OCI-LY3 (cell line): ENCODE results near the gene SIK2.

Experiments used
- CTCF ChIP-seq: fragments of 200-600, 300-600 bp; sonication (generic); IDR thresholded peaks from 2 replicates; pipeline ENCODE4 v1.5.1; 2014; ENCODE audit warnings: antibody characterized with exemption, low read length, low read depth
- EZH2phosphoT487 ChIP-seq: fragments of 200-600 bp; shearing (Covaris generic); IDR thresholded peaks from 2 replicates; pipeline ENCODE4 v1.6.1; 2018; ENCODE audit warnings: antibody characterized with exemption, mixed run types, low read depth

- TF ChIP-seq CTCF (no peak), EZH2phosphoT487 (no peak)
Observed at GRCh38 chr11:111720801-111721494, 118.7 kb downstream of the SIK2 start.
